ENCODE measurements around the gene PCK2. TPM values are rescaled to one million over a fixed set of nuclear protein-coding genes. Genes with fewer than 3 reads are reported as not detected.
A peak's percentile ranks its signal among the peaks of the same experiment; 100 is the strongest.

PCK2 gene
- total and polyA plus RNA-seq, 2 of the 8 experiments (the other 6 are each of a cell fraction or from before 2014, with no cell fraction given), result 81.9 to 115 TPM

DNA sequence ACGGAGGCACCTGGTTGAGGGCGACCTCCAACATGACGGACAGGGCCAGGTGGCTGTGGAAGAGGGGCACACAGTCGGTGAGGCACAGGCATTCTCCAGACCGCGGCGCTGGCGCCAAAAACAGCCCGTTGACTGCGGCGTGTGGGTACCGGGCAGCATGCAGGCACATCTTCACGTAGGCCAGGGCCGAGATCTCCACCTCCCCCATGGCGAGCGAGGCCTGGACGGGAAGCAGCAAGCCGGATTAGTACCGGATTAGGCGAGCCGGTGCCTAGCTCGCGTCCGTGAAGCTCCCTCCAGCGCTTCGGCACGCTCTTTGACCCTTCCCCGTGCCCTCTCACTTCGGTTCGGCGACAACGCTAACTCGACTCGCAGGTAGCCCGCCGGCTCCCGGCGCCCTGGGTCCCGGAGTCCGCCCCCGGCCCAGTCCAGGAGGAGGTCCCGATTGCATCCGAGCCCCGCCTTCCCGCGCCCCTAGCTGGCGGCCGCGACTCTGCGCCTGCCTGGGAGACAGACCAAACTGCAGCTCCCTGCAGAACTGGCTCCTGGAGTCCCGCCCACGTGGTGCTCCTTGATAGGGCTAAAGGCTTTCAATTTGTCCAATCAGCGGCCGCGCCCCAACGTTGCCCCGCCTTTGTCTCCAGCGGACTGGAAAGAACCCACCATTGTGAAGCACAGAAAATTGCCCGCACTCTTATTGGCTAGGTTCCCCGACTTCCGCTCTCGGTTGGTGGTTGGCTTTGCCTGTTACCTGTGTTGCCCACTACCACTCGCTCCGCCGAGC, 47.2 kb downstream of the PCK2 start, which contains the start of gene EMC9 (continued):
- no peak for TF ChIP-seq GABPA (IDR thresholded peaks at IDR 0.05; ENCODE audit: borderline replicate concordance, insufficient read depth, low read length)
- TF ChIP-seq RFX5 (IDR thresholded peaks at IDR 0.05; ENCODE audit: borderline replicate concordance, low read depth, low read length), result peak; percentile 69; the same call in 1 of the 2 replicates
- peak; percentile 54; the same call in 1 of the 2 replicates for TF ChIP-seq RBBP5 (IDR thresholded peaks at IDR 0.05; ENCODE audit: borderline replicate concordance, low read depth, low read length)
- TF ChIP-seq BCL11A (IDR thresholded peaks at IDR 0.05; ENCODE audit: low read depth in 2 of 2, low read length in 2 of 2), result no peak
- TF ChIP-seq SIRT6 (IDR thresholded peaks at IDR 0.05; ENCODE audit: low read length), result no peak
- no peak for TF ChIP-seq KDM1A (IDR thresholded peaks at IDR 0.05; ENCODE audit: borderline replicate concordance, low read length)
- TF ChIP-seq HDAC6 (IDR thresholded peaks at IDR 0.05; ENCODE audit: low read depth, low read length), result no peak
- peak; percentile 31 for TF ChIP-seq NANOG (IDR thresholded peaks at IDR 0.05; ENCODE audit: insufficient read depth, low read depth, low read length, poor library complexity, severe bottlenecking)
- TF ChIP-seq TEAD4 (IDR thresholded peaks at IDR 0.05; ENCODE audit: low read depth, low read length), result no peak
- TF ChIP-seq FOSL1 (IDR thresholded peaks at IDR 0.05; ENCODE audit: insufficient read depth, low read depth, low read length), result no peak
- no peak for TF ChIP-seq SUZ12 (IDR thresholded peaks at IDR 0.05; ENCODE audit: low read length)
- TF ChIP-seq CBX8 (IDR thresholded peaks at IDR 0.05; ENCODE audit: borderline replicate concordance, low read depth, low read length), result no peak
- no peak for TF ChIP-seq BRCA1 (IDR thresholded peaks at IDR 0.05; ENCODE audit: low read depth, low read length)
- TF ChIP-seq EP300 (IDR thresholded peaks at IDR 0.05; ENCODE audit: borderline replicate concordance in 1 of 2, low read depth in 2 of 2, low read length in 2 of 2), result no peak
- TF ChIP-seq RAD21 (IDR thresholded peaks at IDR 0.05 in 1 of 2, conservative IDR thresholded peaks at IDR 0.05 in 1 of 2; ENCODE audit: low read depth in 2 of 2, low read length in 2 of 2), result no peak
- TF ChIP-seq TAF1 (IDR thresholded peaks at IDR 0.05; ENCODE audit: low read depth, low read length), result peak; percentile 92
- peak; percentile 88 for TF ChIP-seq POLR2AphosphoS5 (IDR thresholded peaks at IDR 0.05; ENCODE audit: low read depth, low read length)
- TF ChIP-seq CEBPB (IDR thresholded peaks at IDR 0.05; ENCODE audit: low read depth, low read length), result 0 out of 2 replicates have a peak, but pooled peaks have one; percentile 24
- TF ChIP-seq YY1 (IDR thresholded peaks at IDR 0.05; ENCODE audit: low read depth, low read length), result no peak
- TF ChIP-seq, protein P1, sequence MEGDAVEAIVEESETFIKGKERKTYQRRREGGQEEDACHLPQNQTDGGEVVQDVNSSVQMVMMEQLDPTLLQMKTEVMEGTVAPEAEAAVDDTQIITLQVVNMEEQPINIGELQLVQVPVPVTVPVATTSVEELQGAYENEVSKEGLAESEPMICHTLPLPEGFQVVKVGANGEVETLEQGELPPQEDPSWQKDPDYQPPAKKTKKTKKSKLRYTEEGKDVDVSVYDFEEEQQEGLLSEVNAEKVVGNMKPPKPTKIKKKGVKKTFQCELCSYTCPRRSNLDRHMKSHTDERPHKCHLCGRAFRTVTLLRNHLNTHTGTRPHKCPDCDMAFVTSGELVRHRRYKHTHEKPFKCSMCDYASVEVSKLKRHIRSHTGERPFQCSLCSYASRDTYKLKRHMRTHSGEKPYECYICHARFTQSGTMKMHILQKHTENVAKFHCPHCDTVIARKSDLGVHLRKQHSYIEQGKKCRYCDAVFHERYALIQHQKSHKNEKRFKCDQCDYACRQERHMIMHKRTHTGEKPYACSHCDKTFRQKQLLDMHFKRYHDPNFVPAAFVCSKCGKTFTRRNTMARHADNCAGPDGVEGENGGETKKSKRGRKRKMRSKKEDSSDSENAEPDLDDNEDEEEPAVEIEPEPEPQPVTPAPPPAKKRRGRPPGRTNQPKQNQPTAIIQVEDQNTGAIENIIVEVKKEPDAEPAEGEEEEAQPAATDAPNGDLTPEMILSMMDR (IDR thresholded peaks at IDR 0.05; ENCODE audit: control extremely low read depth in 1 of 3, insufficient read depth in 1 of 3, low read depth in 1 of 3, low read length in 3 of 3), result peak; percentile 23 to 48 (median 26); a peak in 3 of 4 replicates
- TF ChIP-seq GTF2F1 (IDR thresholded peaks at IDR 0.05; ENCODE audit: borderline replicate concordance, low read depth, low read length), result 0 out of 2 replicates have a peak, but pooled peaks have one; percentile 42

All from H1 (cell line).